HepG2 (cell line): Measurements from ENCODE around the gene SEBOX. TPM values are rescaled to one million over a fixed set of nuclear protein-coding genes. Genes with fewer than 3 reads are reported as not detected.

Source experiments
- BRCA1 ChIP-seq: sonication (generic); formaldehyde crosslinking; IDR thresholded peaks from 2 replicates; pipeline ENCODE4 v1.4.0; 2020; ENCODE audit warnings: missing genetic modification reagents
- CENPT ChIP-seq: sonication (generic); formaldehyde crosslinking; IDR thresholded peaks from 2 replicates; pipeline ENCODE4 v1.8.0; 2022; ENCODE audit warnings: low read depth, mild to moderate bottlenecking, moderate library complexity, missing genetic modification reagents
- CENPX ChIP-seq: sonication (generic); formaldehyde crosslinking; IDR thresholded peaks from 2 replicates; pipeline ENCODE4 v1.9.0; 2021; ENCODE audit warnings: mild to moderate bottlenecking, missing genetic modification reagents, moderate library complexity
- CHCHD3 ChIP-seq: sonication (generic); formaldehyde crosslinking; IDR thresholded peaks from 2 replicates; pipeline ENCODE4 v1.8.0; 2022; ENCODE audit warnings: mild to moderate bottlenecking, missing genetic modification reagents, moderate library complexity
- FOSL2 ChIP-seq: sonication (generic); formaldehyde crosslinking; IDR thresholded peaks from 2 replicates; pipeline ENCODE4 v1.4.0; 2020; ENCODE audit warnings: missing genetic modification reagents
- MXD4 ChIP-seq: IDR thresholded peaks from 2 replicates; pipeline ENCODE4 v1.6.1; 2016; ENCODE audit warnings: mild to moderate bottlenecking, missing biosample characterization, missing genetic modification reagents
- PHB2 ChIP-seq: fragments of 450-650 bp; IDR thresholded peaks from 2 replicates; pipeline ENCODE4 v1.6.1; 2018; ENCODE audit not compliant: partially characterized antibody
- RARA ChIP-seq: IDR thresholded peaks from 2 replicates; pipeline ENCODE4 v1.6.1; 2016; ENCODE audit warnings: missing genetic modification reagents, missing compliant biosample characterization
- RFXAP ChIP-seq: sonication (generic); formaldehyde crosslinking; IDR thresholded peaks from 2 replicates; pipeline ENCODE4 v1.4.0; 2020; ENCODE audit warnings: missing genetic modification reagents, borderline replicate concordance
- SNRNP70 ChIP-seq: fragments of 200-400 bp; formaldehyde crosslinking; IDR thresholded peaks from 2 replicates; pipeline ENCODE4 v1.6.1; 2017; ENCODE audit warnings: mild to moderate bottlenecking, low read depth, low read length, moderate library complexity
- U2AF2 ChIP-seq: fragments of 200-400 bp; formaldehyde crosslinking; IDR thresholded peaks from 2 replicates; pipeline ENCODE4 v1.6.1; 2017; ENCODE audit warnings: low read depth, mild to moderate bottlenecking, low read length
- ZMYM3 ChIP-seq: sonication (generic); formaldehyde crosslinking; IDR thresholded peaks from 2 replicates; pipeline ENCODE4 v1.5.1; 2020; ENCODE audit warnings: mild to moderate bottlenecking, missing genetic modification reagents
- ZNF34 ChIP-seq: sonication (generic); formaldehyde crosslinking; IDR thresholded peaks from 2 replicates; pipeline ENCODE4 v1.4.0; 2020; ENCODE audit warnings: mild to moderate bottlenecking, missing genetic modification reagents, borderline replicate concordance
- ZNF382 ChIP-seq: sonication (generic); formaldehyde crosslinking; IDR thresholded peaks from 2 replicates; pipeline ENCODE4 v1.5.0; 2020; ENCODE audit warnings: missing genetic modification reagents, mild to moderate bottlenecking, borderline replicate concordance
- ZNF614 ChIP-seq: IDR thresholded peaks from 2 replicates; pipeline ENCODE4 v1.6.1; 2018; ENCODE audit warnings: missing biosample characterization, missing genetic modification reagents, inconsistent platforms, borderline replicate concordance
- ZNF703 ChIP-seq: sonication (generic); formaldehyde crosslinking; IDR thresholded peaks from 2 replicates; pipeline ENCODE4 v1.5.1; 2020; ENCODE audit warnings: missing genetic modification reagents, mild to moderate bottlenecking, moderate library complexity, borderline replicate concordance
- ZNF816 ChIP-seq: sonication (generic); formaldehyde crosslinking; IDR thresholded peaks from 2 replicates; pipeline ENCODE4 v1.8.0; 2022; ENCODE audit warnings: missing genetic modification reagents, mild to moderate bottlenecking, borderline replicate concordance
- ZSCAN20 ChIP-seq: sonication (generic); formaldehyde crosslinking; IDR thresholded peaks from 2 replicates; pipeline ENCODE4 v1.4.0; 2020; ENCODE audit warnings: missing genetic modification reagents, mild to moderate bottlenecking, borderline replicate concordance
- polyA plus RNA-seq, 8 experiments: library from polyadenylated mRNA; depleted of rRNA in 3 of 8; stranded (reverse) in 7 of 8; unstranded in 1 of 8; fragments of >200 nt; fragmentation: Illumina TruSeq in 4 of 8; extraction: Trizol in 4 of 8; gene quantifications; 2 replicates each; pipeline versions ENCODE4 v1.2.1 to v1.2.3, GENCODE V29; 2011 to 2016; ENCODE audit warnings: low read depth in 4 of 8, missing spikeins in 1 of 8, mixed read lengths in 1 of 8; ENCODE audit not compliant: insufficient read depth in 1 of 8
- total RNA-seq, 5 experiments: library from RNA; depleted of rRNA; stranded (reverse); fragments of >200 nt; fragmentation: Illumina TruSeq; extraction: Trizol; gene quantifications; 2 replicates each; pipeline ENCODE4 v1.2.3, GENCODE V29; 2016; ENCODE audit warnings: low read depth in 1 of 5
- TF ChIP-seq, protein P1 (sequence below): sonication (generic); formaldehyde crosslinking; IDR thresholded peaks from 2 replicates; pipeline ENCODE4 v1.5.0; 2020; ENCODE audit warnings: missing genetic modification reagents, mild to moderate bottlenecking, borderline replicate concordance
- TF ChIP-seq, protein P2 (sequence below): sonication (generic); formaldehyde crosslinking; IDR thresholded peaks from 2 replicates; pipeline ENCODE4 v1.4.0; 2020; ENCODE audit warnings: mild to moderate bottlenecking, missing genetic modification reagents, borderline replicate concordance

SEBOX gene
- total and polyA plus RNA-seq, 2 of the 13 experiments (the other 11 are each of a cell fraction or from before 2014, with no cell fraction given) = not detected

DNA sequence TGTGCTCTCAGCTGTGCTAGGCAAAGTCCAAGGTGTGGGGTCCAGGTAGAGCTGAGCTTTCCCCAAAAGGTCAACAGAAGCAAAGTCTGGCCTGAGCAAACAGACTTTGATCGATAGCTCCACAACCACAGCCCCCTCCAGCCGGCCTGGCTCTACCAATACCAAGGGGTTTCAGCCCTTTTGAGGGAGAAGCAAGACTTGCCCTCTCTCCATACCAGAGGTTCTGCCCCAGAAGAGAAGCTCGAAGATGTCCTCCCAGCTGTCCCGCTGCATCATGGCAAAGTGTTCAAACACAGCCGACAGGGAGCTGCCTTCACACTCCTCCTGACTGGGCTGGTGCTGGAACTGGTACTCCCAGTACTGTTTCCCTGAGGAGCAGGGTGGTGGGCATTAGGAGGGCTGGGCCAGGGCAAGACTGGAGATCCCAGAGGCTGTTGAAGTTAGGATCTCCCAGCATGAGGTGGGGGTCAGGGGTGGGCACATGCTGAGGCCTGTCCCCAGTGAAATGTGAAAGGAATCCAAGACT, 3.4 kb upstream of the SEBOX start (continued):
- peak; percentile 91 for TF ChIP-seq RARA
- TF ChIP-seq U2AF2 = no peak
- 0 out of 2 replicates have a peak, but pooled peaks have one; percentile 56 for TF ChIP-seq BRCA1 (CRISPR knock-in tag)
- TF ChIP-seq, protein P1, sequence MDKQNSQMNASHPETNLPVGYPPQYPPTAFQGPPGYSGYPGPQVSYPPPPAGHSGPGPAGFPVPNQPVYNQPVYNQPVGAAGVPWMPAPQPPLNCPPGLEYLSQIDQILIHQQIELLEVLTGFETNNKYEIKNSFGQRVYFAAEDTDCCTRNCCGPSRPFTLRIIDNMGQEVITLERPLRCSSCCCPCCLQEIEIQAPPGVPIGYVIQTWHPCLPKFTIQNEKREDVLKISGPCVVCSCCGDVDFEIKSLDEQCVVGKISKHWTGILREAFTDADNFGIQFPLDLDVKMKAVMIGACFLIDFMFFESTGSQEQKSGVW (CRISPR knock-in tag) = no peak
- TF ChIP-seq MXD4 = no peak
- TF ChIP-seq ZNF34 (CRISPR knock-in tag) = no peak
- TF ChIP-seq CHCHD3 (CRISPR knock-in tag) = no peak
- peak; percentile 44; the same call in 1 of the 2 replicates for TF ChIP-seq ZNF614 (CRISPR knock-in tag)
- no peak for TF ChIP-seq ZNF703 (CRISPR knock-in tag)
- TF ChIP-seq ZSCAN20 (CRISPR knock-in tag) = no peak
- peak; percentile 50; the same call in 1 of the 2 replicates for TF ChIP-seq ZMYM3 (CRISPR knock-in tag)
- no peak for TF ChIP-seq ZNF382 (CRISPR knock-in tag)
- TF ChIP-seq, protein P2, sequence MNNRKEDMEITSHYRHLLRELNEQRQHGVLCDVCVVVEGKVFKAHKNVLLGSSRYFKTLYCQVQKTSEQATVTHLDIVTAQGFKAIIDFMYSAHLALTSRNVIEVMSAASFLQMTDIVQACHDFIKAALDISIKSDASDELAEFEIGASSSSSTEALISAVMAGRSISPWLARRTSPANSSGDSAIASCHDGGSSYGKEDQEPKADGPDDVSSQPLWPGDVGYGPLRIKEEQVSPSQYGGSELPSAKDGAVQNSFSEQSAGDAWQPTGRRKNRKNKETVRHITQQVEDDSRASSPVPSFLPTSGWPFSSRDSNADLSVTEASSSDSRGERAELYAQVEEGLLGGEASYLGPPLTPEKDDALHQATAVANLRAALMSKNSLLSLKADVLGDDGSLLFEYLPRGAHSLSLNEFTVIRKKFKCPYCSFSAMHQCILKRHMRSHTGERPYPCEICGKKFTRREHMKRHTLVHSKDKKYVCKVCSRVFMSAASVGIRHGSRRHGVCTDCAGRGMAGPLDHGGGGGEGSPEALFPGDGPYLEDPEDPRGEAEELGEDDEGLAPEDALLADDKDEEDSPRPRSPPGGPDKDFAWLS (CRISPR knock-in tag) = no peak
- TF ChIP-seq CENPX (CRISPR knock-in tag) = no peak
- TF ChIP-seq CENPT (CRISPR knock-in tag) = no peak
- no peak for TF ChIP-seq SNRNP70
- no peak for TF ChIP-seq ZNF816
- TF ChIP-seq PHB2 = no peak
- peak; percentile 88; the same call in 1 of the 2 replicates for TF ChIP-seq RFXAP (CRISPR knock-in tag)
- peak; percentile 63; the same call in 1 of the 2 replicates for TF ChIP-seq FOSL2 (CRISPR knock-in tag)
